ENCODE measurements around the gene NCOA3. TPM values are rescaled to one million over a fixed set of nuclear protein-coding genes. Genes with fewer than 3 reads are reported as not detected.

The NCOA3 gene
- total RNA-seq, 2 donors from 2014 or later, result 22.9 to 23.6 TPM

DNA sequence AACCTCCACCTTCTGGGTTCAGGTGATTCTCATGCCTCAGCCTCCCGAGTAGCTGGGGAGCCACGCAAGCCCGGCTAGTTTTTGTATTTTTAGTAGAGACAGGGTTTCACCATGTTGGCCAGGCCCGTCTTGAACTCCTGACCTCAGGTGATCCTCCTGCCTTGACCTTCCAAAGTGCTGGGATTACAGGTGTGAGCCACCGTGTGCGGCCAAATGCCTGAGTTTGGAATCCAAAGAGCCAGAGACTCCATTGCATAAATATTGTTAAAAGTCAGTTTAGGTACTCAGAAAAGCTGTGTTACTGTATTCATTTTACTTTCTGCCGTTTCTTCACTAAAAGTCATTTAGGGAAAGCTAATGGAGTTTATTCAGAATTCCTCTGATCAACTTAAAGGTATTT is 146.3 kb downstream of the NCOA3 start:
- ATAC-seq (no peak), DNase-seq (no peak)
- intact Hi-C loops (cut with DNase I, micrococcal nuclease), result no loop called here

DNA sequence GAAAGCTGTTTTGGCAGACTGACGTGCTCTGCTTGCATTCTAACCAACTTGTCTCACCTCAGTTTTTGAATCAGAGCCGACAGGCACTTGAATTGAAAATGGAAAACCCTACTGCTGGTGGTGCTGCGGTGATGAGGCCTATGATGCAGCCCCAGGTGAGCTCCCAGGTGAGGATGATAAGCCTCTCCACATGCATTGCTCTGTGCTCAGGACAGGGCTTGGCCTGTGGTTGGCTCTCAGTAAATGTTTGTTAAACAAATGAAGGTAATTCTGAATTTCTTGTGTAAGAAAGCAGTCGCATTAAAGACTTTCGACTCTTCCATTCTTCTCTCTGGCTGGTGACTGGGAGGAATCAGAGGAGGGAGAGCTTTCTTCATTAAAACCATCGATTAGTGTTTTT is 147.3 kb downstream of the NCOA3 start:
- intact Hi-C loops (cut with DNase I, micrococcal nuclease), result no loop called here
- ATAC-seq (no peak), DNase-seq (no peak)

DNA sequence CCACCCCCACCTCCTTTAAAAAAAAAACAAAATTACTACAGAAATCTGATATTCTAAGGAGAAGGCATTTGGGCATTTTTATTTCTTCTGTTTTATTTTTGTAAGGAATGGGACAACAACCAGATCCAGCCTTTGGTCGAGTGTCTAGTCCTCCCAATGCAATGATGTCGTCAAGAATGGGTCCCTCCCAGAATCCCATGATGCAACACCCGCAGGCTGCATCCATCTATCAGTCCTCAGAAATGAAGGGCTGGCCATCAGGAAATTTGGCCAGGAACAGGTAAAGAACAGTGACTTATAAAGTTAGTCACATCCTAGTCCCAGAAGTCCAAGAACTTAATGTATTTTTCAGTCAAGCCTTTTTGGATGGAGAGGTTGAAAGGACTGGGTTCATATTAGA is 150.6 kb downstream of the NCOA3 start:
- no peak for DNase-seq
- no peak for ATAC-seq
- intact Hi-C loops (cut with DNase I, micrococcal nuclease), result no loop called here

DNA sequence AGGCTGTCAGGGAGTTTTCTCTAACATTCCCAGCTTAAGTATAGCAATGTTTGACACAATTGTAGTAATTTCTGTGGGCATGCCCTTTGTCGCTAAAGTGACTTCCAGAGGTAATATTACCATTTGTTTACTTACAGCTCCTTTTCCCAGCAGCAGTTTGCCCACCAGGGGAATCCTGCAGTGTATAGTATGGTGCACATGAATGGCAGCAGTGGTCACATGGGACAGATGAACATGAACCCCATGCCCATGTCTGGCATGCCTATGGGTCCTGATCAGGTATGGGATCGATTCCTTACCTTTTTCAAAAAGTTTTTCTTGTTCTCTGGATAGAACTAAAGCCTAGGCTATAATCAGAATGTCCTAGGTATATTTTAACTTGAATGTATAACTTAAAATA is 151.1 kb downstream of the NCOA3 start:
- ATAC-seq, result no peak
- no peak for DNase-seq
- intact Hi-C loops (cut with DNase I, micrococcal nuclease), result no loop called here

DNA sequence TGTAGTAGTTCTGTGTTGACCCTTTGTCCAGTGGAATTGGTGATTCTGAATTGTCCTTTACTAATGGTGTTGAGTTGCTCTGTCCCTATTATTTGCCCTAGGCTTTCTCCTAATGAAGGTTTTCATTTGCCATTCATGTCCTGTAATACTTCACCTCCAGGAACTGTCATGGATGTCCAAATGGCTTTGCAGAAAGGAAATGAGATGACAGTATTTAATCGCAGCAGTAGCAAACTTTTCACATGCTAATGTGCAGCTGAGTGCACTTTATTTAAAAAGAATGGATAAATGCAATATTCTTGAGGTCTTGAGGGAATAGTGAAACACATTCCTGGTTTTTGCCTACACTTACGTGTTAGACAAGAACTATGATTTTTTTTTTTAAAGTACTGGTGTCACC is 152.2 kb downstream of the NCOA3 start:
- DNase-seq (no peak), ATAC-seq (no peak)
- intact Hi-C loops (cut with DNase I, micrococcal nuclease), result no loop called here

DNA sequence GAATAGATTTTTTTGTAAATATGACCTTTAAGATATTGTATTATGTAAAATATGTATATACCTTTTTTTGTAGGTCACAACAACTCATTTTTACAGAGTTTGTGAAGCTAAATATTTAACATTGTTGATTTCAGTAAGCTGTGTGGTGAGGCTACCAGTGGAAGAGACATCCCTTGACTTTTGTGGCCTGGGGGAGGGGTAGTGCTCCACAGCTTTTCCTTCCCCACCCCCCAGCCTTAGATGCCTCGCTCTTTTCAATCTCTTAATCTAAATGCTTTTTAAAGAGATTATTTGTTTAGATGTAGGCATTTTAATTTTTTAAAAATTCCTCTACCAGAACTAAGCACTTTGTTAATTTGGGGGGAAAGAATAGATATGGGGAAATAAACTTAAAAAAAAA is 152.7 kb downstream of the NCOA3 start:
- intact Hi-C loops (cut with DNase I, micrococcal nuclease), result no loop called here

DNA sequence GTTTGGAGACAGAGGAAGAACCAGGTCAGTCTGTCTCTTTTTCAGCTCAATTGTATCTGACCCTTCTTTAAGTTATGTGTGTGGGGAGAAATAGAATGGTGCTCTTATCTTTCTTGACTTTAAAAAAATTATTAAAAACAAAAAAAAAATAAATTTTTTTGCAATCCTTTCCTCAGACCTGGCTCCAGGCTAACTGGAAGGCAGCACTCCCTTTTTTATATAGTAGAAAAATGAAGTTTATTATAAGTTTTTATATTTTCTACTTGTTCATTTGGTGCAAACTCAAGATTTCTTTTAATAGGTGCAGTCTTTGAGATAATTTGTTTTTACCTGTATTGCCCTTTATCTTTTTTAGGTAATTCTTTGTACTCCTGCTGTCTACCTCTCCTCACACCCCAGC is 153.9 kb downstream of the NCOA3 start:
- no peak for ATAC-seq
- DNase-seq, result no peak
- intact Hi-C loops (cut with DNase I, micrococcal nuclease), result no loop called here

More for the DNA sequence above, 152.7 kb downstream of the NCOA3 start:
- DNase-seq (no peak), ATAC-seq (no peak)

DNA sequence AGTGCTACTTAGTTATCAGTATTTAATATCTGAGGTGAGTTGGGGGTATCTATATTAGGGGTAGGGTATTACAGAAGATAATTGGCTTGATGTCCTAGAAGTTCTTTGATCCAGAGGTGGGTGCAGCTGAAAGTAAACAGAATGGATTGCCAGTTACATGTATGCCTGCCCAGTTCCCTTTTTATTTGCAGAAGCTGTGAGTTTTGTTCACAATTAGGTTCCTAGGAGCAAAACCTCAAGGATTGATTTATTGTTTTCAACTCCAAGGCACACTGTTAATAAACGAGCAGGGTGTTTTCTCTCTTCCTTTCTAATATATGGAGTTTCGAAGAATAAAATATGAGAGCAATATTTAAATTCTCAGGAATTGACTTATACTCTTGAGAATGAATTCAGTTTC is 154.6 kb downstream of the NCOA3 start:
- ATAC-seq, result no peak
- DNase-seq, result no peak
- intact Hi-C loops (cut with DNase I, micrococcal nuclease), result no loop called here

DNA sequence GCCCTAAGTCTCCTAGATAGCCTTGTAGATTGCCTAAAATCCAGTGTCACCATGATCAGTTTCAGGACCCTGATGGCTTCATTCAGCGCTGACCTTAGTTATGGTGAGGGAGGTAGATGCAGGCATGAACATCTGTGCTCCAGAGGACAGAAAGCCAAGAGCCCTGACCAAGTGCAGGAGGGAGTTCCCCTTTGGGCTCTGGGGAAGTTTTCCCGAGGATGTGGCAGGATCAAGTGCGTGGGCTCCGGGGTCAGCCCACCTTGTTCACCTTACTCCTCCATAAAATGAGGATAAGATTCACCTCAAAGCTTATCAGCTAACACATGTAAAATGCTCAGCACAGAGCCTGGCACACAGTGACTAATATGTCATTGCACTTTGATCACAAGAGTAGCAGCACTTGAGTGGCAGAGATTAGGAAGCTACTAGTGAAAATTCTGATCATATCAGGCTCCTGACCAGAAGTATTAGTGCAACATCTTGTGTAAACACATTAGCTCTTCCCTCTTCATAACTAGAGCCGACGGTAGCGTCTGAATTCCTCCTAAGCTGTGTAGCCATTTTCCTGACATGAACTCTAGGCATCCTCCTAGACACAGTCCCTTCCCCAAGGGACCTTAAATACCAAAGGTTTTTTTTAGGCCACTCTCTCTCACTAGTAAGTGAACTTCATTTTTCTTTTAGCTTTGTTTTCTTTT is 158.4 kb downstream of the NCOA3 start:
- DNase-seq, result no peak

DNA sequence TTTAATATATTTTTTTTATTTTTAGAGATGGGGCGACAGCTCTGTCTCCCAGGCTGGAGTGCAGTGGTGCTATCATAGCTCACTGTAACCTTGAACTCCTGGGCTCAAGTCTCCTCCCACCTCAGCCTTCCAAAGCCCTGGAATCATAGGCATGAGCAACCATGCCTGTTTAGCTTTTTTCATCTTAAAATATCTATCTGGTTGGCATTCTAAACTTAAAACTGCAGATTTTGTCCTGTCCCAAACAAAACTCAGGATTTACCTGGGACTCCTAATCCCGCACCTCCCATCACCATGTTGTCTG is 158.9 kb downstream of the NCOA3 start:
- ATAC-seq (no peak), DNase-seq (no peak)
- intact Hi-C loops (cut with DNase I, micrococcal nuclease), result no loop called here

More for the DNA sequence above, 158.4 kb downstream of the NCOA3 start:
- no peak for ATAC-seq
- intact Hi-C loops (cut with DNase I, micrococcal nuclease), result no loop called here

DNA sequence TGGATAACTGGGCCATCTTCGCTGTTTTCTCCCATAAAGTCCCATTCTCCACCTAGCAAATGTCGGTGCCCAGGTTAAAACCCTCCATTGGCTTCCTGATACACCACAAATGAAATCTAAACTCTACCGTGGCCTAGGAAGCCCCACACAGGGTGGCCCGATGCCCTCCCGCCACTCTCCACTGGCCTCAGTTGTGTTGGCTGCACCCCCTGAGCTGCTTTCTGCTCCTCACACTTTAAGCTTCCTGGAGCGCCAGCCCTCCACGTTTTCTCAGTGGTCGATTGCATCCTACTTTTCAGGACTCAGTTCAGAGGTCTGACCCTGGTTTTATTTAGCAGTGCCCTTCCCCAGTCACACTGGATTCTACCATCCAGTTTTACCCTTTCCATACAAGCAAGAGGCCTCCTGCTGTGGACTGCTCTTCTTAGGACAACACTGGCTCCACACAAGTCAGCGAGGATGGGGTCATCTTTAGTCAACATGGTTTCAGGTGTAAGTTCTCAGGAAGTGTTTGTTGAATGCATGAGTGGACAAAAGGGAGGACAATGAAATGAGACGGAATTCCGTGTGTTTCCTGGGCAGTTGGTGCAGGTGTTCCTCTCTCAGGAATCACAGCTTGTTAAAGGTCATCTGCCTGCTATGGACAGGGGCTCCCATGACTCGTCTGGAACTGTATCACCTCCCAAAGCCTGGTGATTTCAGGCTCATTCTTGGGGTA is 159.5 kb downstream of the NCOA3 start:
- DNase-seq (no peak), ATAC-seq (no peak)
- intact Hi-C loops (cut with DNase I, micrococcal nuclease), result no loop called here

DNA sequence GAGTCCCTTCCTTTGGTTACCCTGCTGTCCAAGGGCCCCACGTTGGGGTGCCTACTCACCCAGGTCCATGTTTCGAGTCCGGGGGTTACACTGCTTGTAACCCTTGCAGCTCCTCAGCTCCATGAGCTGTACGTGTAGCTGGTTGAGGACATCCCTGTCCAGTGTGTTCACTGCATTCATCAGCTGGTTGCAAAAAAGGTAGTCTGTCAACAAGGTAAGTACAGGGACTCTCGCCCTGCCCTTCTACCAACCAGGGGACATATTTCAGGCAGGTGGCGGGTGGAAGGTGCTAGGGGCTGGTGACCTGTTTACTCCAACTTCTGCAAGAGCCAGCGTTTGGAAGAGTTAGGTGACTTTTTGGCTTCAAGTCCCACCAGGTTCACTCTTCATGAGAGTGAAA is 160.0 kb downstream of the NCOA3 start:
- no peak for ATAC-seq
- no peak for DNase-seq
- intact Hi-C loops (cut with DNase I, micrococcal nuclease), result no loop called here

DNA sequence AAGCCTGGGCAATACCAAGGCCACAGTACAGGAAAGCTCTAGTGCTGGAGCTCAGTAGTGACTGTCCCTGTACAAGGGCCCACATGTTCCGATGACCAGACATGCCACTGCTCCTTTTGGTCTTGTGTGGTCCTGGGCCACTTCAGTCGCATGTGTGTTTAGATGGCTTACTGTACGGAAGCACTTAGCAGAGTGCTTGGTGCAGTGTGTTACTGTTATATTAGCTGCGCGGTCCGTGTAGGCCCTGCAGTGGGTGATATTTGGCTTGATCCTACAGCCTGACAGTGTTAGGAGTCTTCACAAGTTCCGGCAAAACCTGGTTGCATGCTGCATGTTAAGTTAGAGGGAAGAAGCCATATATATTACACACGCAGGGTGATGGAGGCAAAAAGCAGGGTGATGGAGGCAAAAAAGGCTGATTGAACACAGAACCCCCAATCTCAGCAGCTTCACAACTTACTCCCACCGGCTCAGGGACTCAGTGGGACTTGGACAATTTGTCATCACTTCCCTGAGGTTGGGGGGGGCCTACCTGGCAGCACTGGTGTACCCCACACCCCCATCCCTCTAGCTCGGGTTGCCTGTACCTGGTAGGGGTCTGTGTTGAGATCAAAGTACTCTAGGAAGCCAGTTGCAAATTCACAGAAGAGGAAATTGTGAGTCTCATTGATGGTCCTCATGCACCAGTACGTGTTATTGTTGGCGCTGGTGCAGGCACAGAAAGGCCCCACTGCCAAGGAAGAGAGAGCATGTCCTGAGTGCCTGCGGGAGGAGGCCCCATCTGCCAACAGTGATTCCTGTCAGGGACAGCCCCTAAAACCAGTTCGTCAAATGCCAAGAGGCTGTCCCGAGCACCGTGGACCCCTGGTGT is 161.0 kb downstream of the NCOA3 start:
- intact Hi-C loops (cut with DNase I, micrococcal nuclease), result no loop called here
- ATAC-seq (no peak), DNase-seq (no peak)

DNA sequence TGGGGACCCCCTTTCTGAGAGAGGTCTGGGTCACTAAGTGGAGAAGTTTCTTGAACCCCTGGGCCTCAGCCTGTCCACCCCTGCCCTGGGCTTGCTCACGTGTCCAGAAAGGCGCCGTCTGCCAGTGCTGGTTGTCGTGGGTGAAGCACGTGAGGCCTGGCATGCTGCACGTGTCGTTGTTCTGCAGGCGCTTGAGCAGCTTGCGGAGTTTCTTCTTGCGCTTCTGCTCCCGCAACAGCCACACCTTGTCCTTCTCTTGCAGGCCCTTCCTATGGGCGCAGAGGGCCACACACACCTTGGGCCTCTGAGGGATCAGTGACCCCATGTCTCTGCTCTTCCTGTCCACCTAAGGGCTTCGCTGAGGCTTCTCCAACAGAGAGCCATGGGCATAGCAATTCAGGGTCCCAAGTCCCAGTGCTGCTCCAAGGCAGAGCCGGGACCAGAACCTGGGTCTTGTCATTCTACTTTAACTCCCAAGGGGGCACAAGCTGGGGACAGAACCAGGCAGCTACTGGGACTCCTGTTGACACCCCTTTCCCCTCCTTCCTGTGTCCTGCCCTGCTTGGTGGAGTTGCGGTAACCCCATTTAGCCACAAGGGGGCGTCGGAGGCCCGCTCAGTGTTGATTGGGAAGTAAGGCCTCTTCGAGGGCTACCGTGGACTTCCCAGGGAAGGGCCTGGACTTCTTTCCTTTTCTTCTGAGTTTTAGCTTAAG is 161.8 kb downstream of the NCOA3 start:
- DNase-seq, result peak; percentile 42 to 73
- intact Hi-C loops (cut with DNase I, micrococcal nuclease), result no loop called here
- ATAC-seq, result peak; percentile 82

DNA sequence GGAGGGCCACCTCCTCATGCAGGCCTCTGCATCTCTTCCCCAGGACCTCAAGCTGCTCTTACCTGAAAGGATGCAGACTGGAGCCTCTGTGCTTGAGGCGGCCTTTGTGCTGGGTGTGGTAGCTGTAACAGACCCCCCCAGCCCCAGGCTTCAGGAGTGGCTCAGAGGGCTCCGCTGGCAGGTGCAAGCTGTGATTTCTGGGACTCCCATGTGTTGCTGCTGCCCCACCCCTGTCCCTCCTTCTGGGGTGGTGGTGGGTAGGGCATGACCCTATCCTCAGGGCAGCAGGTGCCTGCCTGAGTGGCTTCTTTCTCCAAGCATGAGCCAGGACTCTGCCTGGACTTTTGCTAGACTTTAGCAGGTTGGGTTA is 162.4 kb downstream of the NCOA3 start:
- peak in 1 of 2 donors; percentile 36 for DNase-seq
- intact Hi-C loops (cut with DNase I, micrococcal nuclease), result no loop called here
- peak; percentile 62 for ATAC-seq

DNA sequence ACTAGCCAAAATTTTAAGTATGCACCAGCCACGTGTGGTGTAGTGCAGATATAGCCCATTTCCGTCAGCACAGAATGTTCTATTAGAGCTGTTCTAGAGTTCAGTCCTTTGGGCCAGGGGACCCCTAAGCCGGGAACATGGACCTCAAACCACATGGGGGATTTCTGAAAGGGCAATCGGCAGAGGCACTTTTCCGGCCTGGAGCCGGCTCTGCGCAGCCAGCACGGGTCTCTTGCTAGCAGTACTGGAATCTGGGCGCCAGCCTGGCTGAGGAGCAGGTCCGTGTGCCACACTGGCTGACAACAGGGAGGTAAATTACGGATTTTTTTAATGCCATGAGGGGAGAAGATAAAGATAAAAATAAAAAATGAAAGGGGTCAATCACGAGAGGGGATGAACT is 163.1 kb downstream of the NCOA3 start:
- intact Hi-C loops (cut with DNase I, micrococcal nuclease), result loop anchor here in 1 of 2 donors (5.0 kb wide), 1 partner anchor 958 kb away; no protein-coding TSS in a partner anchor
- DNase-seq (no peak), ATAC-seq (no peak)

DNA sequence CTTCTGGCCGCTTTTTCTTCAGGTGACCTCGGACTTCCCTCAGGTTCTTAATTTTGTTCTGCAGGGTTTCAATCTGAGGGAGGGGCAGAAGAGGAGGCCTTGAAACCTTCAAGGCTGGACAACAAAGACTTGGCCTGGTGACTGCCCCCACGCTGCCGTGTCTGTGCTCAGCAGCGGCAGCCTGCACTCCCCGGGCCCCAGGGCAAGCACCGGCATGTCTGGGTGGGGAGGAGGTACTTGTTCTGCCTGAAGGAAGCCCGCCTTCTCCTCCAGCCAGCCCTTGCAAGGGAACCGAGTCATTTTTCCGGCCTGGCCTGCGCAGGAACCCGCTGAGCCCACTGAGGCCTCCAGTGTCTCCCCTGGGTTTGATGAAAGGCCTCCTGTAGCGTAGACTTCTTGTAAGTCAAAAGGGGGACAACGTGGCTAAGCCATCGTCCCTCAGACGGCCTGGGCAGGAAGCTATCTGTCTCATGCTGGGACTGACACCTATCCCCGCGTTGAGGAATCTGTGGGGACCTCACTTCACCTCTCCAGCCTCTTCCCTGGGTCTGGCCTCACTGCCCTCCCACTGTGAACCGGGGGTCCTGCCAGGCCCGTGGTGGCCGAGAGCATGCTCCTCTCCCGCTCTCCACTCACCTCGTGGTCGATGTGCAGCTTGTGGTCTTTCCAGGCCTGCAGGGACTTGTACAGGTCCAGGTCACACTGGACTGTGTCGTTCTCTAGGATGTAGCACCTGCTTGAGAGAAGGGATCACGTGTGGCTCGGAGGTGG is 163.7 kb downstream of the NCOA3 start:
- intact Hi-C loops (cut with DNase I, micrococcal nuclease), result loop anchor here in 1 of 2 donors (5.0 kb wide), 1 partner anchor 957 kb away; no protein-coding TSS in a partner anchor
- DNase-seq (no peak), ATAC-seq (no peak)

DNA sequence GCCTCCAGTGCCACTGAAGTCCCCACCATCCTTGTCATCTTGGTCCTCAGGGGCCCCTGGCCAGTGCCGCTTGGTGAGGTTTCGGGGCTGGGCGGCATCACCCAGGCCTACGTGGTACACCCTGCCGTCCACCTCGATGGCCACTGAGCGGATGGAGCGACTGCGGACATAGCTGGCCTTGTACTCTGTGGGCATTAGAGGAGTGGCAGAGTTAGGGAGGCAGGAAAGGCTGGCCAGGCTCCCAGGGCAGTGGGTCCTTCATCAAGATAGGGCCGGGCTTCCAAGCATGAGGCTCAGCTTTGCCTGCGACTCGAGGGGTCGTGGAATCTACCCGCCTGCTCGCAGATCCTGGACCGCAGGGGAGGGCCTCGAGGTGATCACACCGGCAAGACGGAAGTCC is 164.6 kb downstream of the NCOA3 start:
- no peak for ATAC-seq
- DNase-seq, result no peak
- intact Hi-C loops (cut with DNase I, micrococcal nuclease), result loop anchor here in 1 of 2 donors (5.0 kb wide), 1 partner anchor 956 kb away; no protein-coding TSS in a partner anchor

Measured in left colon (tissue), 2 donors.